Astrocyte (in vitro differentiated cells and primary cell): Measurements from ENCODE around the gene REG4. TPM values are rescaled to one million over a fixed set of nuclear protein-coding genes. Genes with fewer than 3 reads are reported as not detected.

Source experiments
- DNase-seq: peaks from one replicate; pipeline ENCODE4 v3.0.0-alpha.2; 2010; ENCODE audit warnings: low read depth
- FAIRE-seq: peaks from 2 replicates; lab custom pipeline; 2011; peaks lifted over from hg19 to GRCh38; lab: Jason Lieb, UNC
- H2AFZ ChIP-seq: 2 replicates; pipeline ENCODE4 v1.6.0; 2012; ENCODE audit warnings: low read depth, low read length, inconsistent platforms
- H3K27ac ChIP-seq: 2 replicates; pipeline ENCODE4 v1.5.1; 2011; ENCODE audit warnings: low read depth, low read length, inconsistent platforms
- H3K27me3 ChIP-seq: 2 replicates; pipeline ENCODE4 v1.6.0; 2011; ENCODE audit warnings: low read length, inconsistent platforms; ENCODE audit not compliant: insufficient read depth
- H3K36me3 ChIP-seq: 2 replicates; pipeline ENCODE4 v1.5.1; 2011; ENCODE audit warnings: low read length, inconsistent platforms; ENCODE audit not compliant: insufficient read depth
- H3K4me1 ChIP-seq: 2 replicates; pipeline ENCODE4 v1.5.1; 2011; ENCODE audit warnings: low read length, inconsistent platforms; ENCODE audit not compliant: insufficient read depth
- H3K4me2 ChIP-seq: 2 replicates; pipeline ENCODE4 v1.6.0; 2012; ENCODE audit warnings: low read length, inconsistent platforms
- H3K4me3 ChIP-seq: 2 replicates; pipeline ENCODE4 v1.5.1; 2011; ENCODE audit warnings: low read depth, mild to moderate bottlenecking, low read length, inconsistent platforms; ENCODE audit not compliant: insufficient read depth
- H3K79me2 ChIP-seq: 2 replicates; pipeline ENCODE4 v1.6.0; 2012; ENCODE audit warnings: mild to moderate bottlenecking, low read length, inconsistent platforms; ENCODE audit not compliant: insufficient read depth
- H3K9ac ChIP-seq: 2 replicates; pipeline ENCODE4 v1.6.0; 2012; ENCODE audit warnings: mild to moderate bottlenecking, low read length, inconsistent platforms
- H3K9me3 ChIP-seq: 2 replicates; pipeline ENCODE4 v1.5.1; 2012; ENCODE audit warnings: low read depth, mild to moderate bottlenecking, low read length, inconsistent platforms; ENCODE audit not compliant: insufficient read depth
- H4K20me1 ChIP-seq: 2 replicates; pipeline ENCODE4 v1.6.0; 2012; ENCODE audit warnings: low read length, inconsistent platforms; ENCODE audit not compliant: insufficient read depth
- H3K27ac Mint-ChIP-seq: one replicate; pipeline ENCODE4 v1.8.0; 2021; ENCODE audit warnings: mild to moderate bottlenecking, mixed read lengths; ENCODE audit not compliant: unreplicated experiment
- H3K27me3 Mint-ChIP-seq: one replicate; pipeline ENCODE4 v1.8.0; 2021; ENCODE audit warnings: low read depth, mixed read lengths; ENCODE audit not compliant: unreplicated experiment
- H3K36me3 Mint-ChIP-seq: one replicate; pipeline ENCODE4 v1.8.0; 2021; ENCODE audit warnings: low read depth, mixed read lengths; ENCODE audit not compliant: unreplicated experiment
- H3K4me1 Mint-ChIP-seq: one replicate; pipeline ENCODE4 v1.8.0; 2021; ENCODE audit warnings: low read depth, mixed read lengths; ENCODE audit not compliant: unreplicated experiment
- H3K4me3 Mint-ChIP-seq: one replicate; pipeline ENCODE4 v1.8.0; 2021; ENCODE audit warnings: mild to moderate bottlenecking, moderate library complexity, mixed read lengths; ENCODE audit not compliant: unreplicated experiment
- H3K9me3 Mint-ChIP-seq: one replicate; pipeline ENCODE4 v1.8.0; 2021; ENCODE audit warnings: mild to moderate bottlenecking, mixed read lengths; ENCODE audit not compliant: unreplicated experiment
- EZH2 ChIP-seq: IDR thresholded peaks from 2 replicates; pipeline ENCODE4 v1.6.1; 2012; ENCODE audit warnings: mild to moderate bottlenecking, low read length, inconsistent platforms; ENCODE audit not compliant: insufficient read depth
- total RNA-seq: library from RNA; stranded (reverse); gene quantifications from 2 replicates; pipeline ENCODE4 v1.2.1, GENCODE V29; 2021
- TF ChIP-seq, protein P1 (sequence below): IDR thresholded peaks from 2 replicates; pipeline ENCODE4 v1.5.1; 2011; ENCODE audit warnings: low read depth, mild to moderate bottlenecking, inconsistent platforms, low read length, moderate library complexity; ENCODE audit not compliant: insufficient read depth

REG4 gene
- total RNA-seq, 1 donor from 2014 or later = not detected

DNA sequence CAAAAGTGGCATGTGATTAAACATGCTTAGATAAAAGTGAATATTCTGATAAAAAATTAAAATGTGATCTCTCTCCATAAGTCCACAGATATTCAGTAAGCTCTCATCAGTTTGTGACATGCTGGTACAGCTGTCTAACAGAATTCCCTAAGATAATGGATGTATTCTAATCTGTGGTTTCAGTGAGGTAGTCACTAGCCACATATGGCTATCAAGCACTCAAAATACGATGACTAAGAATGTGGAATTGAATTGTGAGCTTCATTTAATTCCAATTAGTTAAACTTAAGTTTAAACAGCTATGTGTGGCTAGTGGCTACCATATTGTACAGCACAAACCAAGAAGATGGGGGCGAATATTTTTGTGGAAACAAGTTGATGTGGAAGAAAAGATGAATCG is 4.1 kb upstream of the REG4 start:
- Histone ChIP-seq H3K4me1 (peaks cover 13% of the 10 kb centered on the region), H3K36me3 (no peaks in the 10 kb centered on the region), H3K9me3 (no peaks in the 10 kb centered on the region), H3K79me2 (no peaks in the 10 kb centered on the region), H3K9ac (no peak overlapping the region), H3K4me3 (no peak overlapping the region), H4K20me1 (no peaks in the 10 kb centered on the region), H3K4me2 (peak overlapping the region; percentile 32), H3K27ac (no peak overlapping the region), H3K27me3 (no peaks in the 10 kb centered on the region), H2AFZ (no peak overlapping the region)
- FAIRE-seq (peak; percentile 59), DNase-seq (peak; percentile 79)
- Mint-ChIP-seq H3K4me3 (no peak overlapping the region), H3K9me3 (peaks cover 2% of the 10 kb centered on the region), H3K27ac (no peak overlapping the region), H3K36me3 (no peaks in the 10 kb centered on the region), H3K4me1 (peaks cover 12% of the 10 kb centered on the region), H3K27me3 (no peaks in the 10 kb centered on the region)
- no peak for TF ChIP-seq EZH2
- TF ChIP-seq, protein P1, sequence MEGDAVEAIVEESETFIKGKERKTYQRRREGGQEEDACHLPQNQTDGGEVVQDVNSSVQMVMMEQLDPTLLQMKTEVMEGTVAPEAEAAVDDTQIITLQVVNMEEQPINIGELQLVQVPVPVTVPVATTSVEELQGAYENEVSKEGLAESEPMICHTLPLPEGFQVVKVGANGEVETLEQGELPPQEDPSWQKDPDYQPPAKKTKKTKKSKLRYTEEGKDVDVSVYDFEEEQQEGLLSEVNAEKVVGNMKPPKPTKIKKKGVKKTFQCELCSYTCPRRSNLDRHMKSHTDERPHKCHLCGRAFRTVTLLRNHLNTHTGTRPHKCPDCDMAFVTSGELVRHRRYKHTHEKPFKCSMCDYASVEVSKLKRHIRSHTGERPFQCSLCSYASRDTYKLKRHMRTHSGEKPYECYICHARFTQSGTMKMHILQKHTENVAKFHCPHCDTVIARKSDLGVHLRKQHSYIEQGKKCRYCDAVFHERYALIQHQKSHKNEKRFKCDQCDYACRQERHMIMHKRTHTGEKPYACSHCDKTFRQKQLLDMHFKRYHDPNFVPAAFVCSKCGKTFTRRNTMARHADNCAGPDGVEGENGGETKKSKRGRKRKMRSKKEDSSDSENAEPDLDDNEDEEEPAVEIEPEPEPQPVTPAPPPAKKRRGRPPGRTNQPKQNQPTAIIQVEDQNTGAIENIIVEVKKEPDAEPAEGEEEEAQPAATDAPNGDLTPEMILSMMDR = no peak

DNA sequence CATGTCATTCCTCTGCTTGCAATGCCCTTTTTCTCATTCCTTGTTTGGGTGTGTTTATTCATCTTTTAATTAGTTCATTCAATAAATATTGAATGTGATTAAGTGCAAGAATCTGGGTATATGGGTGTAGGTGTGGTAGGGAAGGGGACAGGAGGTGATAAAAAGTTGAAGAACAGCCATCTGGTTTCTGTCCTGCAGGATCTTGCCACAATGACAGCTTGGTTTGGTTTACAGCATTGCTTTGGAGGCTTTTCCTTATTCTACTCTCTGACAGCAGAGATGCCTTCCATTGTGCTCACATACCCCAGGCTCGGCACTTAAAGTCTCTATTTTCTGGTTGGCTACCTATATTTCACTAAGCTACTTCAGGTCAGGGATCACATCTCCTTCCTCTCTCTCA is 3.0 kb upstream of the REG4 start:
- no peak overlapping the region for H2AFZ ChIP-seq
- TF ChIP-seq EZH2 = no peak
- TF ChIP-seq, protein P1 = no peak
- FAIRE-seq (no peak), DNase-seq (no peak)
- no peak overlapping the region for H3K27ac ChIP-seq
- Mint-ChIP-seq H3K36me3 (no peaks in the 10 kb centered on the region), H3K27ac (no peak overlapping the region), H3K27me3 (no peaks in the 10 kb centered on the region), H3K4me3 (no peak overlapping the region), H3K9me3 (peaks cover 2% of the 10 kb centered on the region), H3K4me1 (peaks cover 12% of the 10 kb centered on the region)
- no peak overlapping the region for H3K9ac ChIP-seq
- no peak overlapping the region for H3K4me3 ChIP-seq
- no peaks in the 10 kb centered on the region for H3K27me3 ChIP-seq
- H3K4me2 ChIP-seq = no peak overlapping the region
- no peaks in the 10 kb centered on the region for H3K79me2 ChIP-seq
- H4K20me1 ChIP-seq = no peaks in the 10 kb centered on the region
- H3K9me3 ChIP-seq = no peaks in the 10 kb centered on the region
- no peaks in the 10 kb centered on the region for H3K36me3 ChIP-seq
- H3K4me1 ChIP-seq = peaks cover 13% of the 10 kb centered on the region

- no peak overlapping the region for H3K4me3 Mint-ChIP-seq
- Histone ChIP-seq H3K79me2 (no peaks in the 10 kb centered on the region), H2AFZ (no peak overlapping the region), H4K20me1 (no peaks in the 10 kb centered on the region), H3K27ac (no peak overlapping the region), H3K36me3 (no peaks in the 10 kb centered on the region), H3K27me3 (peaks cover 13% of the 10 kb centered on the region), H3K9ac (no peak overlapping the region), H3K4me1 (peaks cover 13% of the 10 kb centered on the region), H3K9me3 (no peaks in the 10 kb centered on the region), H3K4me3 (no peak overlapping the region), H3K4me2 (no peak overlapping the region)
- H3K4me1 Mint-ChIP-seq = peaks cover 12% of the 10 kb centered on the region
- H3K9me3 Mint-ChIP-seq = peaks cover 2% of the 10 kb centered on the region
- peaks cover 10% of the 10 kb centered on the region for H3K27me3 Mint-ChIP-seq
- no peaks in the 10 kb centered on the region for H3K36me3 Mint-ChIP-seq
- TF ChIP-seq, protein P1 = no peak
- no peak for TF ChIP-seq EZH2
- DNase-seq = no peak
- no peak for FAIRE-seq
- H3K27ac Mint-ChIP-seq = no peak overlapping the region
Measured at GRCh38 chr1:119811985-119812557, 811 bp upstream of the REG4 start.
